SK-N-SH treated with all-trans-retinoic acid at 6 μM for 48 hours (cell line): Measurements from ENCODE around the gene CDH22.

Experiments
- ATAC-seq: fragments of 200-7000 bp; cut with Tn5 transposase; 3 replicates; pipeline ENCODE4 v1.9.1; 2020; ENCODE audit warnings: mild to moderate bottlenecking, moderate library complexity
- ARNTL ChIP-seq: fragments of 450-650 bp; formaldehyde crosslinking; IDR thresholded peaks from 2 replicates; pipeline ENCODE4 v1.5.0; 2020; ENCODE audit warnings: low read depth, mild to moderate bottlenecking, moderate library complexity, borderline replicate concordance
- BACH2 ChIP-seq: fragments of 250-450 bp; sonication (Bioruptor Pico); IDR thresholded peaks from 2 replicates; pipeline ENCODE4 v1.9.0; 2021; ENCODE audit warnings: mild to moderate bottlenecking, borderline replicate concordance
- CSDC2 ChIP-seq: fragments of 250-450 bp; sonication (Bioruptor Pico); IDR thresholded peaks from 2 replicates; pipeline ENCODE4 v1.5.0; 2020; ENCODE audit warnings: mild to moderate bottlenecking, moderate library complexity
- CSRNP3 ChIP-seq: fragments of 250-450 bp; sonication (Bioruptor Pico); IDR thresholded peaks from 2 replicates; pipeline ENCODE4 v1.5.1; 2021; ENCODE audit warnings: mild to moderate bottlenecking, moderate library complexity
- ESRRG ChIP-seq: fragments of 250-450 bp; sonication (Bioruptor Pico); IDR thresholded peaks from 2 replicates; pipeline ENCODE4 v1.6.1; 2021; ENCODE audit warnings: mild to moderate bottlenecking
- GLIS3 ChIP-seq: fragments of 250-450 bp; sonication (Bioruptor Pico); IDR thresholded peaks from 2 replicates; pipeline ENCODE4 v1.5.0; 2020; ENCODE audit warnings: mild to moderate bottlenecking, moderate library complexity
- ISL1 ChIP-seq: fragments of 250-450 bp; sonication (Bioruptor Pico); IDR thresholded peaks from 2 replicates; pipeline ENCODE4 v2.1.2; 2022; ENCODE audit warnings: mild to moderate bottlenecking, moderate library complexity
- OSR1 ChIP-seq: fragments of 250-450 bp; sonication (Bioruptor Pico); IDR thresholded peaks from 2 replicates; pipeline ENCODE4 v1.8.0; 2022; ENCODE audit warnings: moderate library complexity, mild to moderate bottlenecking, inconsistent platforms
- PPARA ChIP-seq: fragments of 250-450 bp; sonication (Bioruptor Pico); IDR thresholded peaks from 2 replicates; pipeline ENCODE4 v1.5.0; 2020; ENCODE audit warnings: mild to moderate bottlenecking, borderline replicate concordance
- RARB ChIP-seq: fragments of 250-450 bp; sonication (Bioruptor Pico); IDR thresholded peaks from 2 replicates; pipeline ENCODE4 v1.8.0; 2021; ENCODE audit warnings: mild to moderate bottlenecking, moderate library complexity
- SNAI2 ChIP-seq: fragments of 250-450 bp; sonication (Bioruptor Pico); IDR thresholded peaks from 2 replicates; pipeline ENCODE4 v1.5.0; 2020; ENCODE audit warnings: mild to moderate bottlenecking, moderate library complexity
- TCF4 ChIP-seq: fragments of 250-450 bp; sonication (Bioruptor Pico); IDR thresholded peaks from 2 replicates; pipeline ENCODE4 v1.8.0; 2021; ENCODE audit warnings: mild to moderate bottlenecking, moderate library complexity, borderline replicate concordance
- TOX ChIP-seq: fragments of 250-450 bp; sonication (Bioruptor Pico); IDR thresholded peaks from 2 replicates; pipeline ENCODE4 v1.8.0; 2021; ENCODE audit warnings: mild to moderate bottlenecking, moderate library complexity, borderline replicate concordance
- ZC3H10 ChIP-seq: fragments of 250-450 bp; sonication (Bioruptor Pico); IDR thresholded peaks from 2 replicates; pipeline ENCODE4 v1.5.1; 2021; ENCODE audit warnings: mild to moderate bottlenecking, moderate library complexity
- ZFP3 ChIP-seq: fragments of 250-450 bp; sonication (Bioruptor Pico); IDR thresholded peaks from 2 replicates; pipeline ENCODE4 v1.5.0; 2020; ENCODE audit warnings: mild to moderate bottlenecking, moderate library complexity
- ZFP30 ChIP-seq: fragments of 450-650 bp; formaldehyde crosslinking; IDR thresholded peaks from 2 replicates; pipeline ENCODE4 v1.5.0; 2022; ENCODE audit warnings: mild to moderate bottlenecking, moderate library complexity
- ZNF70 ChIP-seq: fragments of 450-650 bp; formaldehyde crosslinking; IDR thresholded peaks from 2 replicates; pipeline ENCODE4 v1.5.0; 2020; ENCODE audit warnings: mild to moderate bottlenecking, moderate library complexity
- ZNF8 ChIP-seq: fragments of 450-650 bp; formaldehyde crosslinking; IDR thresholded peaks from 2 replicates; pipeline ENCODE4 v1.5.0; 2020; ENCODE audit warnings: mild to moderate bottlenecking, moderate library complexity
- TF ChIP-seq, protein P1 (sequence below): fragments of 250-450 bp; sonication (Bioruptor Pico); IDR thresholded peaks from 2 replicates; pipeline ENCODE4 v1.8.0; 2021; ENCODE audit warnings: low read depth, mild to moderate bottlenecking, moderate library complexity, borderline replicate concordance
- TF ChIP-seq, protein P2 (sequence below): fragments of 250-450 bp; sonication (Bioruptor Pico); IDR thresholded peaks from 2 replicates; pipeline ENCODE4 v1.5.0; 2020; ENCODE audit warnings: mild to moderate bottlenecking, moderate library complexity

Gene CDH22

DNA sequence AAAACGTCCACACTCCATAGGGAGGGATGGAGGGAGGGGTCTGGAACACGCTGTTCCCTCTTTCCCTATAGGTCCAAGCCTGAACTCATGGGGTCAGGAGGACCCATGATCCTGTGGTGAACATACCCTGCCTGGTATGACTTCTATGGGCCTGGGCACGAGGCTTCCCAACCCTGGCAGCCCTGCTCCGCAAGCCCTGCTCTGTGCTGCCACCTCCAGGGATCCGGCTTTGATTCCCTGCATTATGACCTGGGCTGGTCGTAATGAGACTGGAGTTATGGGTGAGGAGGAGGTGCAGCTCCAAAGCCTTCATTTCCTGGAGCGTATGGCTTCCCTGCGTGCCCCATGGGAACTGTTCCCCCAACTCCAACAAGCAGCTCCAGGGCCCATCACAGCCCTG is 54.9 kb downstream of the CDH22 start (continued):
- no peak for TF ChIP-seq ZNF70
- TF ChIP-seq PPARA (CRISPR knock-in tag) = no peak
- TF ChIP-seq ZNF8 (CRISPR knock-in tag) = no peak
- TF ChIP-seq GLIS3 (CRISPR knock-in tag) = no peak
- TF ChIP-seq ZFP3 = no peak

- TF ChIP-seq PPARA (CRISPR knock-in tag) (no peak), GLIS3 (CRISPR knock-in tag) (no peak), ZC3H10 (CRISPR knock-in tag) (no peak), ZFP3 (no peak), ARNTL (CRISPR knock-in tag) (no peak), ISL1 (no peak), ESRRG (CRISPR knock-in tag) (no peak), ZFP30 (no peak), OSR1 (no peak), TCF4 (CRISPR knock-in tag) (no peak), ZNF8 (CRISPR knock-in tag) (no peak), CSDC2 (no peak), CSRNP3 (no peak), TOX (no peak)
- TF ChIP-seq, protein P1, sequence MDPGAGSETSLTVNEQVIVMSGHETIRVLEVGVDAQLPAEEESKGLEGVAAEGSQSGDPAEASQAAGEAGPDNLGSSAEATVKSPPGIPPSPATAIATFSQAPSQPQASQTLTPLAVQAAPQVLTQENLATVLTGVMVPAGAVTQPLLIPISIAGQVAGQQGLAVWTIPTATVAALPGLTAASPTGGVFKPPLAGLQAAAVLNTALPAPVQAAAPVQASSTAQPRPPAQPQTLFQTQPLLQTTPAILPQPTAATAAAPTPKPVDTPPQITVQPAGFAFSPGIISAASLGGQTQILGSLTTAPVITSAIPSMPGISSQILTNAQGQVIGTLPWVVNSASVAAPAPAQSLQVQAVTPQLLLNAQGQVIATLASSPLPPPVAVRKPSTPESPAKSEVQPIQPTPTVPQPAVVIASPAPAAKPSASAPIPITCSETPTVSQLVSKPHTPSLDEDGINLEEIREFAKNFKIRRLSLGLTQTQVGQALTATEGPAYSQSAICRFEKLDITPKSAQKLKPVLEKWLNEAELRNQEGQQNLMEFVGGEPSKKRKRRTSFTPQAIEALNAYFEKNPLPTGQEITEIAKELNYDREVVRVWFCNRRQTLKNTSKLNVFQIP (CRISPR knock-in tag) = no peak
- ATAC-seq = no peak
These were observed 55.8 kb downstream of the CDH22 start for GRCh38 chr20:46252352-46253091.

GRCh38 chr20:46251211-46251673 is 57.1 kb downstream of the CDH22 start:
- no peak for TF ChIP-seq ZFP3
- no peak for TF ChIP-seq RARB (CRISPR knock-in tag)
- TF ChIP-seq ZNF70 = no peak
- TF ChIP-seq TCF4 (CRISPR knock-in tag) = no peak
- TF ChIP-seq ZC3H10 (CRISPR knock-in tag) = no peak
- no peak for TF ChIP-seq ESRRG (CRISPR knock-in tag)
- no peak for TF ChIP-seq CSRNP3
- TF ChIP-seq BACH2 (CRISPR knock-in tag) = no peak
- TF ChIP-seq, protein P1 (CRISPR knock-in tag) = no peak
- no peak for TF ChIP-seq OSR1
- TF ChIP-seq ISL1 = no peak
- no peak for TF ChIP-seq CSDC2
- TF ChIP-seq SNAI2 (CRISPR knock-in tag) = no peak
- TF ChIP-seq, protein P2, sequence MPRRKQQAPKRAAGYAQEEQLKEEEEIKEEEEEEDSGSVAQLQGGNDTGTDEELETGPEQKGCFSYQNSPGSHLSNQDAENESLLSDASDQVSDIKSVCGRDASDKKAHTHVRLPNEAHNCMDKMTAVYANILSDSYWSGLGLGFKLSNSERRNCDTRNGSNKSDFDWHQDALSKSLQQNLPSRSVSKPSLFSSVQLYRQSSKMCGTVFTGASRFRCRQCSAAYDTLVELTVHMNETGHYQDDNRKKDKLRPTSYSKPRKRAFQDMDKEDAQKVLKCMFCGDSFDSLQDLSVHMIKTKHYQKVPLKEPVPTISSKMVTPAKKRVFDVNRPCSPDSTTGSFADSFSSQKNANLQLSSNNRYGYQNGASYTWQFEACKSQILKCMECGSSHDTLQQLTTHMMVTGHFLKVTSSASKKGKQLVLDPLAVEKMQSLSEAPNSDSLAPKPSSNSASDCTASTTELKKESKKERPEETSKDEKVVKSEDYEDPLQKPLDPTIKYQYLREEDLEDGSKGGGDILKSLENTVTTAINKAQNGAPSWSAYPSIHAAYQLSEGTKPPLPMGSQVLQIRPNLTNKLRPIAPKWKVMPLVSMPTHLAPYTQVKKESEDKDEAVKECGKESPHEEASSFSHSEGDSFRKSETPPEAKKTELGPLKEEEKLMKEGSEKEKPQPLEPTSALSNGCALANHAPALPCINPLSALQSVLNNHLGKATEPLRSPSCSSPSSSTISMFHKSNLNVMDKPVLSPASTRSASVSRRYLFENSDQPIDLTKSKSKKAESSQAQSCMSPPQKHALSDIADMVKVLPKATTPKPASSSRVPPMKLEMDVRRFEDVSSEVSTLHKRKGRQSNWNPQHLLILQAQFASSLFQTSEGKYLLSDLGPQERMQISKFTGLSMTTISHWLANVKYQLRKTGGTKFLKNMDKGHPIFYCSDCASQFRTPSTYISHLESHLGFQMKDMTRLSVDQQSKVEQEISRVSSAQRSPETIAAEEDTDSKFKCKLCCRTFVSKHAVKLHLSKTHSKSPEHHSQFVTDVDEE = no peak
- TF ChIP-seq ZNF8 (CRISPR knock-in tag) = no peak
- no peak for TF ChIP-seq TOX
- TF ChIP-seq ARNTL (CRISPR knock-in tag) = no peak

More at GRCh38 chr20:46251211-46251673, 57.1 kb downstream of the CDH22 start:
- no peak for ATAC-seq
